Activated T-cell treated with anti-CD3 and anti-CD28 coated beads, Interleukin-2, amount 50 U/mL, for 48 hours (primary cell): Measurements from ENCODE around the gene NBPF15.
"Not testable (repeated sequence)": the region's sequence is repeated elsewhere in the genome, so short reads cannot be mapped to it uniquely, and the experiment has no call there.

ENCODE experiments used
- DNase-seq, 2 experiments: peaks; one replicate each; pipeline ENCODE4 v3.0.0-alpha.2; 2020

The NBPF15 gene

GRCh38 chr1:144461136-144461759, at the start of gene NBPF15:
TSS of gene NBPF15 (minus strand) at chr1:144461669. CDS start at chr1:144440003, 21,666 bp downstream.
- DNase-seq = peak; percentile 65 to 71

- not testable (repeated sequence) for DNase-seq
Observed at GRCh38 chr1:144496429-144496828, 35.0 kb upstream of the NBPF15 start.

DNA sequence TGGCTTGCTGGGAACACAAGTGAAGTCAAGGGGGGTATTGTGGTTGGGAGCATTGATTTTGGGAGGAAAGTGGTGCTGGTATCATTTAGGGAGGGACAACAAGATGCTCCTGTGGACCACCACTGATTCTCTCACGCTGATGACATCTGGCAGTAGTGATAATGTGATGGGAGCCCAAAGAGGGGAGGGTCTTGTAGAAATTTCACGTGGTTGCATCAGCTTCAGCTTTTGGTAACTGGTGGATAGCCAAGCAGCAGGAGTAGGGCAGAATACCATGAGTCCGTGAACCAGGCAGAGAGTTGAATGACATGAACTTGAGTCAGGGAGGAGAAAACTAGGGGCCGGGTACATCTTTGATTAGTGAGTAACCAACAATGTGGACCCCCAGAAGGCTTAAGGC, 32.7 kb upstream of the NBPF15 start:
- DNase-seq = not testable (repeated sequence)

- peak; percentile 23 to 36 for DNase-seq
Observed at GRCh38 chr1:144490394-144490793, 28.9 kb upstream of the NBPF15 start.

DNA sequence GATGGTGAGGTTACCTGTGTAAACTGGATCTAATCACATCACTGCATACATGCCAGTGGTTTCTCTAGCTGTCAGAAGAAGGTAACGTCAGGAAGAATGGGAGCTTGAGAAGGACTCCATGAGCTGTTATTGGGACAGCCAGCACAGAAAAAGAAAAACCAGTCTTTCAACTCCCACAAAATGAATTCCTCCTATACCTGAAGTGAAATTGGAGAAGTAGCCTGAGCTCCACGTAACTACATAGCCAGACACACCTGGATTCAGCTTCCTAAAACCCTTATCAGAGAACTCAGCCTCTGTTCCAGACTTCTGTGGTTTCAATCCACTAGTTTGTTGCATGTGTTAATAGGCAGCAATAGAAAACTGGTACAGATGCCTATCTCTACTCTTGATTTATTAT, 25.5 kb upstream of the NBPF15 start:
- DNase-seq = not testable (repeated sequence)

GRCh38 chr1:144485048-144485993, 23.9 kb upstream of the NBPF15 start:
- not testable (repeated sequence) for DNase-seq

DNA sequence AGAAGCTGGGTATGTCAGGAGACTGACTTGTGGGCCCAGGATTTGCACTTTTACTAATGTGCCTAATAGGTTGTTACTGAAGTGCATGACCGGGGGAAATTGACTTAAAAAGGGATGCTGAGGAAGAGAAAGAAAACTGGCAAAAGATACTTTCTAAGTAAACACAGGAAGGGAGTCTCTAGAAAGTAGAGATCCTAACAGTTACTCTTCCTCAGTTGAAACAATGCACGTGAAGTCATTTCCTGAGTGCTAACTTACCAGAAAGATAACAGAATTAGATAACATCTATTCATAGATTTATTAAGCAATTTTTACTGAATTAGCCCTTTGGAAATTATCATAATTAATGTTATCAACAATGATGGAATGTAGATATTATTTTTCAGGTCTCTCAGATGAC, 12.4 kb upstream of the NBPF15 start:
- DNase-seq = not testable (repeated sequence)

- DNase-seq = not testable (repeated sequence)
Observed at GRCh38 chr1:144471434-144471833, 10.0 kb upstream of the NBPF15 start.

DNA sequence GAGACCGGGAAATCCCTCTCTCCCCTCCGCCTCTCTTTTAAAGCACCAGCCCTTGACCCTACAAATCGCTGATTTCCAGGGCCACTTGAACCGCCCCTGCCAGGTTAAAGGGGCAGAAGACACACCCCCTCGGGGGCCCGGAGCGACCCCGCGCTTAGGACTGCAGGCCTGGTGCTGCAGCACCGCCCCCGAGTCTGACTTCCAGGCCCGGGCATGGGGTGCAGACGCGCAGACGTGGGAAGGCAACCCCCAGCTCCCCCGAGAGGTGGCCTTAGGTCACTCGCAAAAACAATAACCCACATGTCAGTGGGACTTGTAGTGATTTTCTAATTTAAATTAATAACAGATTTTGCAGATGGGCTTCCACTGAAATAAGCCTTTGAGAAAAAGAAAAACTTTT, 309 bp upstream of the NBPF15 start:
- DNase-seq = not testable (repeated sequence)

DNA sequence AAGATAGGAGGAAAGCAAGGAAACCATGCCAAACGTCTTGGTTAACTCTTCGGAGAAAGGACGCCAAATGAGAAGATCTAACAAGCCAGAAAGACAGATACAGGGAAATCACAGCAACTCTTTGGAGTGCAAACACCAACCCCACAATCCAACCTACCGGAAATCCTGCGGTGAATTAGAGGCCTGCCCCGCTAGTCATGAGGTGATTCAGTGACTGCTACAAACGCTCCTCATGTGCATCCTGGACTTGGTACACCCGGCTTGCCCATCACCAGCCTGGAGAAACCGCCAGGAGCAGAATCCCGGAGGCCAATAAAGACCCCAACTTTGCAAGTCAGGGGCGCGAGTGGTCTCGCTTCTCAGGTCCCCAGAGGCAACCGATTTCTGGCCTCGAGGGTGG, 783 bp downstream of the NBPF15 start:
- peak in 1 of 2 experiments; percentile 29 for DNase-seq

DNA sequence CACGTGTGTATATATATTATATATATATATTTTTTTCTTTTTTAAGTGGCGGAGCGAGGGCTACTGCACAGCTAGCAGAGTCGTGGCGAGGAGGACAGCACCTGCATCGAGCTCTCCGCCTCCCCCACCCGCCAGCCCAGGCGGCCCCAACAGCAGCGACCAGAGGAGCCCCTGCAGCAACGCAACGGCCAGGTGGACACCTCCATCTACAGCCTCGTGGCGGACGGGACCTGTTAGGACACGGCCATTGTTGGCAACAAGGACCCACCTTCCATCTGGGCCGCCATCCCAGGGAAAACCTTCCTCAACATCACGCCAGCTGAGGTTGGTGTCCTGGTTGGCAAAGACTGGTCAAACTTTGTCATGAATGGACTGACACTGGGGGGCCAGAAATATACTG, 19.1 kb downstream of the NBPF15 start:
- not testable (repeated sequence) for DNase-seq

DNA sequence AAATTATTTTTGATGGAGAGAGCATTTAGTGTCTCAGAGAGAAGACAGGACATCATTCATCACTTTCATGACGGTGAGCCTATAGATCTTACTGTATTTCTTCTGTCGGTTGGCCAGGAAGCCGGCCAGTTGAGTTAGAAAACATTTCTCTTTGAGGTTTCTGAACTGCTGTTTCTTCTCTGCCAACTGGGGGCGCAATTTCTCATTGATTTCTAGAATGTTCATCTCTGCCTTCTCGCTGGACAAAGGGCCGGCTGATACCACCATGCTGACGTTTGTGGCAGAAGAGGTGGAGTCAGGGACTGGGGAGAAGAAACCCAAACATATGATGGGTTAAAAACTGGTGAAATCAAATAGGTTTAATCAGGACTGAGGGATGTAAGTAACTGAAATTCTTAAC, 21.7 kb downstream of the NBPF15 start:
- not testable (repeated sequence) for DNase-seq

DNA sequence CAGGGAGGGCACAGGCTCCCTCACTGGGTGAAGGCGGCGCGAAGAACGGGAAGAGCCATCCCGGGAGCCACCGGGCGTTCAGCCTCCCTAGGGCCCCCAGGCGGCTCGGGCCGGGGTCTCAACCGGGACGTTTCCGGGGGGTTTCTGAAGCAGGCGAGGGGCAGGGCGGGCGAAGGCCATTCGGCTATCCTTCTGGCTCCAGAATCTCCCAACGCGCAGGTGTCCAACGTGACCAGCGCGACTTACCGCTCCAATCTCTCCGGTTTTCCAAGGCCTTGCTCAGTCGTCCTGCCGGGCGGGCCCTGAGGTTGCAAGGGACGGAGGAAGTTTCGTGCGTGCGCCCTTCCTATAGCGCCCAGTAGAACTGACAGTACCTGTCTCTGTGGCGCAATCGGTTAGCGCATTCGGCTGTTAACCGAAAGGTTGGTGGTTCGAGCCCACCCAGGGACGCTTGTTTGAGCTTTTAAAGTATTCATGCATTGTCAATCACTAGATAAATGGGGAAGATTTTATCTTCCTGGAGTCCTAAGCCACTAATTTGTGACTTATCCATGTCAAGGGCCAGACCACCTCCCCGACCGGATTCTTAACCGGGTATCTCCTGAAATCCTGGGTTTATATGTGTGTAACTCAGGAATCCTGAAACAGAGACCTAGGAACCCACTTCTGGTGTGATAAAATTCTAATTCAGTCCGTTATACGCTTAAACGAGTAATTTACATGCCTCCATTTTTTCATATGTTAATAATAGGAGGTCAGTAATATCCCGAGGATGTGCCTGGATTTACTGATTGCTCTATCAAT, 42.4 kb downstream of the NBPF15 start:
- DNase-seq = peak; percentile 74 to 77

DNA sequence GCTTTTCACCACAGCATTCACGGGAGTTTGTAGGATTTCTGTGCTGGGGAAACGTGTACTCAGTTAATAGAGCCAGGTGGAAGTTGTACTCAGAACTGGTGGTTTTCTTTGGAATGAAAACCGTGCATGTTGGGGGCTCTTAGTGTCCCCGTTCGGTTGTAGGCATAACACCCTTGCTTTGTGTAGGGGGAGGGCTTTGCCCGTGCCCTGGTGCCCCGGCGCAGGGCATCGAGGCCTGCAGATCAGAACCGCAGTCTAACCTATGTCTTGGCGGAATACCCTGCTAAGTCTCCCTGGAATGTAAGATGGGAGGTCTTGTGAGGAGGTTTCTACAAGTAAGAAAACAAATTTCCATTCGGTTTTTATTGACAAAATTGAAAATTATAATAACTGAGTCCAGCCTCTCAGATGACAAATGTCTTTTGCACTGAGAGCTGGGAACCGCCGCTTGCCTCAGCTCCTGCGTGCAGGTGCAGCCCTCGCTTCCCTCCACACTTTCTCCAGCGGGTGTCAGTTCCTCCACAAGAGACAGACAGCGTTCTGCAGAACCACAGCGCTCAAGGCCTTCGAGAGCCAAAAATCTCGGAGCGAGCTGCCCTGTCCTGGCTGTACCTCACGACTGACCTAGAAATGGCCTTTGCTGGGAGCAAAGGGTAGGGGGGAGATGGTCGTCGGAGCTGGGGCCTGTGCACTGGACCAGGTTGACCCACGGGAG, 47.9 kb downstream of the NBPF15 start:
- not testable (repeated sequence) for DNase-seq

- peak; percentile 89 for DNase-seq
Observed at GRCh38 chr1:144412491-144413403, 48.7 kb downstream of the NBPF15 start.

DNA sequence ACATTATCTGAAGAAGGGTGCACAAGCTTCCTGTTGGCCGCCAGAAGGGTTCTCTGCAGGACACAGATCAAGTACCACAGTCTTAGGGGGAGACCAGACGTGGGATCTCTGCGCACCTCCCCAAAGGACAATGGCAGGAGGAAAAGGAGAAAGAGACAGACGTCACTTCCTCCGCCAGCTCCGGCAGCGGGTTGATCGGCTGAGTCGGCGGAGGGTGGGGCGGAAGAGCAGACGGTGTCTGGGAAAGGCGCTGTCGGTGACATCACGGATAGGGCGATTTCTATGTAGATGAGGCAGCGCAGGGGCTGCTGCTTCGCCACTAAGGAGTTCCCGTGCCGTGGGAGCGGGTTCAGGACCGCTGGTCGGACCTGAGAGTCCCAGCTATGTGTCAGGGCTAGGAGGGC, 49.4 kb downstream of the NBPF15 start:
- peak; percentile 74 to 81 for DNase-seq

DNA sequence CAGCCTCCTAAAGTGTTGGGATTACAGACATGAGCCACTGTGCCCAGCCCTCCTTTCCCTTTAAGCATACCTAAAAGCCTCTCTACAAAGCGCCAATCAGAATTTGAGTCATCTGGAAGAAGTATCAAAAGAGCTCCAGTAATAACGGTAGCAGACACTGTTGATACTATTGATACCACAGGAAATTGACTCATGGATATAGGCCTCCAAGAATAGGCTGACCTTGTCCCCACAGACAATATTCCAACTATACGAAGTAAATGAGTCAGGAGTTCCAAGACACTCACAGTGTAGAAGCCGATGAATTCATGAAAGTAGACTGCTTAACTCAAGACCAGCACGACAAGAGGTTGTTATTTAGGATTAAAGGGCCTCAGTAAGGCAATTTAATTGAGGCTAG, 58.7 kb downstream of the NBPF15 start:
- not testable (repeated sequence) for DNase-seq

DNA sequence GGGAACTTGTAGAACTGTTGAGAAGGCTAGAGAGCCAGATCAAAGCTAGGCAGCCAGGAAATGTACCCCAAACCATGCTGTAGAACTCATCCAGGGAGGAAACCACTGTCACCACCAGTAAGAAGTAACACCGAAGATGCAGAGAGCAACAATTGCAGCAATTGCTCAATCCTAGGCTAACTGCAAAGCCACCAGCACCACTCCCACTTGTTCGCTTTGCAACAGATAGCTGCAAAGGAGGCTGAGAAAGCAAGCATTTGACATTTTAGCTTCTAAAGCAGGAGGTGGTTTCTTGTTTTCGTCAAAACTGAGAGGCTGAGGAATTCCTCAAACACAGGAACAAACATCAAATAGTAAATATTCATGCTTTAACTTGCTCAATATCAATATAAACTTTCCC, 89.8 kb downstream of the NBPF15 start:
- DNase-seq = not testable (repeated sequence)
